ENCODE data around the gene TSPYL4.

TSPYL4 gene

DNA sequence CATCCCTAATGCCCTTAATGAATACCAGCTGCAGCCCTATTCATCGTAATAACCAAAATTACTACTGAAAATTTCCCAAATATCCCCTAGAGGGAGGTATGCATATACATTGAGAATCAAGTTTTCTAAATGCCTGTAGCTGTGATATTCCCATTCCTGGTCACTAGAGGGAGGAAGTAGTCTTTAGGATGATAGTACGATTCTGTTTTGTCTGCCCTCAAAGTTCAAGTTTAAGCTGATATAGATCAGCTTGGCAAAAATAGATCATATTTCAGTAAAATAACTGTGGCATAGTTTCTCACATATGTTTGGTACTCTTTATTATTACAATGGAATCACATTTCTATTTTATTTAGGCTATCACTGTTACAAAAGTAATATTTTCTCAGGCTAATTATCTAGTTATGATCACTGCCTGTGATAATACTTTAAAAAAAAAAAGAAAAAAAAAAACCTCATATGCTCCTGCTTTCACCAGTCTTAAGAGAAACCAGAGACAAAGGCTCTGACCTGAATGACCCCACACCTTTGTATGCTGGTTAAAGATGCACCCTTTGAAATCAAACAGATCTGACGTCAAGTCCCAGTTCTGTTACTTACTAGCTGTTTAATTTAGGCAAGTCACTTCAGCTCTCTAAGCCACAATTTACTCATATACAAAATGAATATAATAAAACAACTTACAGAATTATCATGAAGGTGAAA lies 14.9 kb upstream of the TSPYL4 start:
- peak; percentile 89 for DNase-seq

DNA sequence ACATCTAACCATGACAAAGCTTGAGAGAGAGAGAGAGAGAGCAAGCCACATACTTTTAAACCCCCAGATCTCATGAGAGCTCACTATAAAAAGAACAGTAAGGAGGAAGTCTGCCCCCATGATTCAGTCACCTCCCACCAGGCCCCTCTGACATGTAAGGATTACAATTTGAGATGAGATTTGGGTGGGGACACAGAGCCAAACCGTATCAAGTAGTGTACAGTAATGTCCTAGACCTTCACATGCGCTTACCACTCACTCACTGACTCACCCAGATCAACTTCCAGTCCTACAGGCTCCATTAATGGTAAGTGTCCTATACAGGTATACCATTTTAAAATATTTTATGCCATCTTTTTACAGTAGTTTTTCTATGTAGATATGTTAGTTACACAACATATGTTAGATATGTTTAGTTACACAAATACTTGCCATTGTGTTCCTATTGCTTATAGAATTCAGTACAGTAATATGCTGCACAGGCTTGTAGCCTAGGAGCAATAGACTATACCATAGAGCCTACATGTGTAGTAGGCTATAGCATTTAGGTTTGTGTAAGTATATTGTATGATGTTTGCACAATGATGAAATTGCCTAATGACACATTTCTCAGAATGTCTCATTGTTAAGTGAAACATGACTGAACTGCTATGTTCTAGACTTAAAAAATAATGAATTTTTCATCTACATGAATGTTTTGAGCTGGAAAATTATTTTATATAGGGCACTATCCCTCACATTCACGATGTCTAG lies 14.1 kb upstream of the TSPYL4 start:
- DNase-seq, result peak; percentile 38

DNA sequence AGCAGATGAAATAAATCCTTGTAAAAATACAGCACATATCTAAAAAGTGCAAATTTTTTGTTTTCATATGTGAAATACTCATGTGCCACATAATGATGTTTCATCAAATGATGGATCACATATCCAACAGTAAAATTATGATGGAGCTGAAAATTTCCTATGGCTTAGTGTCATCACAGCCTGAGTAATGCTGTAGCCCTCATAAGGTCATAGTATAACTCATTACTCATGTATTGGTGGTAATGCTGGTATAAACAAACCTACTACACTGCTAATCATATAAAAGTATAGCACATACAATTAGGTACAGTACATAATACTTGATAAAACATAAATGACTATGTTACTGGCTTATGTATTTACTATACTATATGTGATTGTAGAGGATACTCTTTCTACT lies 12.9 kb upstream of the TSPYL4 start:
- peak; percentile 89 for DNase-seq

DNA sequence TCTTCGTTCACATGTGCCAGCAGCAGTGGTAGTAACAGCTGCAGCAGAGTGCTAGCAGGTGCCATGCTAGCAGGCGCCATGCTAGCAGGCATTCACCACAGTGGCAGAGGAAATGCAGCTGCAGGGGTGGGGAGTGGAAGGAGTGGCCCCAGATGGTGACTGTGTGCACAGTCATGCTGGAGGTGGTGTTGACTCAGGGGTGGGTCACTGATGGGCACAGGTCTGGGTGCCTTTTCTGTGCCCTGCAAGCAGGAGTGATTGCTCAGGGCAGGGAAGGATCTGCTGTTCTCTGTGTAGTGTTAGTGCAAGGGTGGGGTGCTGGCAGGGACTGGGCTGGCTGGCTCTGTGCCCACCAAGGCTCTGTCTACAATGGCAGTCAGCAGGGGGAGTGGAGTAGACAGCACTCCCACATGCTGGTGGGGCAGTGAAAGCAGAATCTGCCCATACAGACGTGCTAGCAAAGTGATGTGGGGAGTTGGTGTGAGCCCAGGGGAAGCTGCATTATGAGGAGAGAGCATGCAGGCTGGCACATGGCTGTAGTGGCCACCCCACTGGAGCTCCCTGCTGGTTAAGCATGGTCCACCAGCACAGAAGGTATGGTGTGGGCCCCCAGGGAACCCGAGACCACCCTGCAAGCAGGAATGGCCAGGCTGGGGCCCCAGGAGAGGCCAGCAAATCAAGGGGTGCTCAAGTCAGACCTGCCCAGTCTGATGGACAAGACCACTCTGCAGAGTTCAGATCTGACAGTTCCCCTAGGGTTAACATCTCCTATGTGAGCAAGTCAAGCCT lies 11.4 kb upstream of the TSPYL4 start:
- peak; percentile 51 for DNase-seq

DNA sequence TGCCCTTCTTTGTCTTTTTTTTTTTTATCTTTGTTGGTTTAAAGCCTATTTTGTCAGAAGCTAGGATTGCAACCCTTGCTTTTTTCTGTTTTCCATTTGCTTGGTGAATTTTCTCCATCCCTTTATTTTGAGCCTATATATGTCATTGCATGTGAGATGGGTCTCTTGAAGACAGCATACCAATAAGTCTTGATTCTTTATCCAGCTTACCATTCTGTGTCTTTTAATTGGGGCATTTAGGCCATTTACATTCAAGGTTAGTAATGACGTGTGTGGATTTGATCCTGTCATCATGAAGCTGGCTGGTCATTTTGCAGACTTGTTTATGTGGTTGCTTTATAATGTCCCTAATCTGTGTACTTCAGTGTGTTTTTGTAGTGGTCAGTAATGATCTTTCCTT lies 9.5 kb upstream of the TSPYL4 start:
- no peak for DNase-seq

DNA sequence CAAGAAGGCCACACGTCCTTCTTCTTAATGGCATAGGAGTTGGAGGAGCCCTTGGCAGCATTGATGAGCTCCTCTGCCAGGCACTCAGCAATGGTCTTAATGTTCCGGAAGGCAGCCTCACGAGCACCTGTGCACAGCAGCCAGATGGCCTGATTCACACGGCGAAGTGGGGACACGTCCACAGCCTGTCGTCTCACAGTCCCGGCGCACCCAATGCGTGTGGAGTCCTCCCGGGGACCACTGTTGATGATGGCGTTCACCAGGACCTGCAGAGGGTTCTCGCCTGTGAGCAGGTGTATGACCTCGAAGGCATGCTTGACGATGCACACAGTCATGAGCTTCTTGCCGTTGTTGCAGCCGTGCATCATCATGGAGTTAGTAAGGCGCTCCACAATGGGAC lies 4.6 kb upstream of the TSPYL4 start:
- DNase-seq, result no peak

DNA sequence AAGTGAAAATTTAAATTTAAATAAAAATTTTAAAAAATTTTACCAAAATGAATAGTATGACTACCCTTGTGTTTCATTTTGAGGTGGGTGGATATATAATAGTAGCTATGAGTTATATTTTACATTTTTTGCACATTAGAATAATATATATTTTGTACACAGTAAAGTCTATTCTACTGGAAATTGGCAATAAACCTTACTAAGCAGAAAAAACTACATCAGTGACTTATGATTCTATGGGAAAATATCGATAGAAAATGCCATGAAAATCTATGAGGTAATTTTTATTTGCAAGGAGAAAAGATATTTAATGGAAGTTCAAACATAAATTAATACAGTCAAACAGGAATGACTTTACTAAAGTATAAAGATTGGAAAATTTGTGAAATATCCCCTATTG lies 2.8 kb upstream of the TSPYL4 start:
- DNase-seq, result no peak

DNA sequence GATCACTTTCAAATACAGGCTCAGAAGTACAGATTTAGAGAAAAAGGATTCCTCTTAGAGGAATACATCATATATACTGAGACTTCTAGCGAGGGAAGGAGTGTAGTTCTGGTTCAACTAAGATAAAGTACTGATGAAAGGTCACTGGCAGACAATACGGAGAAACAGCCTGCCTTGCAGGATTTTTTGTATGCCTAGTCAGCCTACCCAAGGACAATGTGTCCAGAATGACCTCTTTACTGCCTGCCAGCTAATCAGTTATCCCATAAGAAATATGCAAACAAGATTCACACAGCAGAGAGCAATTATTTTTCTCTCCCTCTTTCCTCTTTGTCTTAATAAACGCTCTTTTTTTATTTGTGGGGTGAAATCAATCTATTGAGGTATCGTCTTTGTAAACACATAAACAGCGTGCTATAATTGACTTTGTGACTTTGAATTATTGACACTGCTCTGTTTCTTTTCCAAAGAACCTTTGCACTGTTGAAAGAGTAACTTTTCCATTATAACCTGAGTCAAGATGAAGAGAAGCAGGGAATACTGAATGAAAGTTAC lies 1.4 kb upstream of the TSPYL4 start:
- DNase-seq, result no peak

DNA sequence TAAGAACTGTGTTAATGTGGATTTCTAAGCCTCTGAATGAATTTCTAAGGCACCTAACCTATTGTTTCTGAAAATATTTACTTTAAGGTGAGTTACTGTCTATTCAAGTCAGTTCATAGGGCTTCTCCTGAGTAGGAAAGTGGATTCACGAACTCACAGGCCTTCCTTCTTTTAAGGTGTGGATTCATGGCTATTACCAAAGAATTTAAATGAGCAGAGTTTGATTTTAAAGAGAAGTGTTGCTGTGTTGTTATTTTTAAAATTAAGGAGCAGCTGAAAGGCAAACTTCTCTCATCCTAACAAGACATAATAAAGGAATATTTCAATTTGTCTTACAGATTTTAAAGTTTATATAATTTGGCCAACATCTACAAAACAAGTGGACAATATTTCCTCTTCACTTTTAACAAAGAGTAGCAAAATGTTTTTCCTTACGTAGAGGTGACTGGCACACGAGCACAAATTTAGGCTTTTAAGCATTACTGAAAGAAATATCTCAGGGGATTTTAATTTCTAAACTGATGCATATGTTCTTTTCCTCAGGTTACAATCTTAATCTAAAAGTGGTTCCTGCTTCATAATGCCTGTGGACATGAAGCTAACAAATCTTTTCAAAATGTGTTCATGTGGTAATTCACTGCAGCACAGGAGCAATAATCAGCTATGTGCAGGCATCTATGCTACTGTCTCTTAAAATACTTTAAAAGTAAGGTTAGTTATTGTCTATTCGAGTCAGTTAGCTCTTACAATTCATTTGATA lies 602 bp upstream of the TSPYL4 start:
- DNase-seq, result no peak

DNA sequence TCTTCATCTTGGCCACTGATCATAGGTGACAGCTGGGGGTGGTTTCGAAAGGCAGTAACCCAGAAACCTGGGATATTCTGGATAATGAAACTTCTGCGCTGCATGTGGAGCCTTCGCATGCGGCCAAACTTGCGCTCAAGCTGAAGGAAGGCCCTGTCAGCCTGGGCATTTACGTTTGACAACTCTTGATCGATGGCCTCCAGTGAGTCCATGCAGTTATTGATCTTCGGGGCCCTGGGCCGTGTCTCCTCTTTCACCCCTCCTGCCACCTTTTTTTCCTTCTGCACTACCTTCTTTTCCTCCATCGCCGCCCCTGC lies 729 bp downstream of the TSPYL4 start:
- no peak for DNase-seq

DNA sequence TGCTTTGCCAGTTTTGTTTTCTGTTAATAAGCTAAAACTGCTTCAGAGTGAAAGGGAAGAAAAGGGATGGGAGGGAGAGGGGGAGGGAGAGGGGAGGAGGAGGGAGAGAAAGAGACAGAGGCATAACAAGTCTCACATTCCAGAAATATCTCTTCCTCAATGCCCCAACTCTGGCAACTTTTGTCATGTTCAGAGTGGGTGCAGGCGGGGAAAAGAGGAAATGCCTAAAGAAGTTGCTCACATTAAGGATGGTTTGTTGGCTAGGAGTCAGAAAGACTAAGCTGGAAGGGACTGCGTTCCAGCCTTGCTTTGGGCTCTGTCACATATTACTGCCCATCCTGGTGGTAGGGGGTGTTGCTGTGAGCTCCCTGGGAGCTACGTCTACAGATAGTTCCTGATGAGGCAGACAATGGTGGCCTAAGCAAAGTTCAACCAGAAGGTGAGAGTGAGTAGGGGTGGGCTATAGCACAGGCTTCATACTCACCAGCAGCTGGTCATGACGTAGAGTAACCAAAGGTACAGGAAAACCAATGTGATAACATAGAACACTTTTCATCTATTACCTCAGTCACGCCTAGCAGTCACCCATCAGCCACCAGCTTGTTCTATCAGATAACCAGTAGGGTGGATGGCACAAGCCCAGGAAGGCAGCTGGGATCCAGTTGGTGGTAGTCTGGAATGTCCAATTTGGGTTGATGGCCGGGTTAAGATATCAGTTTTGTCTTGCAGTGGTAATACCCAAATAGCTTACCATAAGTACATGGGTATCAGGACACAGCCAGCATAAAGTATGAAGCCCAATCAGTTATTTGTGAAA lies 2.1 kb downstream of the TSPYL4 start:
- peak; percentile 80 for DNase-seq

DNA sequence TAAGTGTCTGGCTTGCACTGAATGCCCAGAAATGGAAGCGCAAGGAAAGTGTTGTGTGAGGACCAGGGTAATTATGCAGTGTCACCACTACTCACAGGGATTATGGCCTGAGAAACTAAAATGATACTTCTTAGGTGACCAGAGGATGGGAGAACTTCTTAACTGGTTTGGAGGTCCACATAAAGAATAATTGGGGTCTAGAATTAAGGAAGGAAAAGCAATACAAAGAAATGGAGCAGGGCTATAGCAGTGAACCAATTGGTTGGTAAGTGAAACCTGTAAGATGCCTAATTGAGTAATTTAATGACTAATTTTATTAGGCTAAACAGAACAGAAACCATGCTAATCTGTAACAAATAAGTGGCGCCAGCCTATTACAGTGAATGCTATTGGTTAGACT lies 5.3 kb downstream of the TSPYL4 start:
- no peak for DNase-seq

DNA sequence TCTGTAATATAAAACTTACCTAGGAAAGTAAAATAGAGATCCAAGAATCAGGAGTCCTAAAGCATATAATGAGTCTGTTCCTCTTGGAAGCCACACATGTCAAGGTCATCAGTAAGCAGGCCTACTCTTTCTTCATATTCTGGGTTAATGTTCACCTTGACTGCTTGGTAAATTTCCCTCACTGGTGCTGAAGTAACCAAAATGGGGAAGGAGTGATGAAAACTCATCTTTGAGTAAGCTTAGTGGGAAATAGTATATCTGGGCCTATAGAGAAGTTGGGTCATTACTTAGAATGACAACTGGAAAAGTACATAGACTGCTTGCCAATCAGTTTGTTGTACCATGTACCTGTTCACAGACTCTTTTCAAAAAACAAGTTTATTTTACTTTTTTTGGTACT lies 6.6 kb downstream of the TSPYL4 start:
- no peak for DNase-seq

DNA sequence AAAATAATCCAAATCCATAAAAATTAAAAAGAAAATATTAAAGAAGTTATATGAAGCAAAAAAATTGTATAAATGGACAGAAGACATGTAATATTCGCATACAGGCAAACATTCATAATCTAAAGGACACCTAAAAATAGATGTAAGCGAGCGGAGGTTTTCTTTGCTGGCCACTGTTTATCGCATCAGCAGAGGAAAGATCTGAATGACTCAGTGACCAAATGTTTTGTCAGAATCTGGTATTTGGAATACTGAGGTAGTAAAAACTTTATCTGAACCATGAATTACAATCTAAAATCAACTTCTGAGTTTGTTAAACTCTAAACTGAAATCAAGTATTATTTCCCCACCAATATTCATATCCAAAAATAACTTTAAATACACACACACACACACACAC lies 7.8 kb downstream of the TSPYL4 start:
- DNase-seq, result peak; percentile 79

DNA sequence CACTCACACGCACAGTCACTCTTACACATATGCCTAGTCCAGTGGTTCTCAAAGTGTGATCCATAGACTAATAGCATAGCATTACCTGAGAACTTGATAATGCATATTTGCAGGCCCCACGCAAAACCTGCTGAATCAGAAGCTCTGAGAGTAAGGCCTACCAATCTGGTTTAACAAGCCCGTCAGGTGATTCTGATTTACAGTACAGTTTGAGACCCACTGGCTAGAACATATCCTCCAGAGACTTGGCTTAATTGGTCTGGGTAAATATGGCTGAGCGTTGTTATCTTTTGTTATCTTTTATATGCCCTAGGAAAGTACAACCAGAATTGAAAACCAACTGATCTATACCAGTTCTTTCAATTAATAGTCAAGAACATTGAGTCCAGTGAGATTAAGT lies 9.6 kb downstream of the TSPYL4 start:
- DNase-seq, result no peak

DNA sequence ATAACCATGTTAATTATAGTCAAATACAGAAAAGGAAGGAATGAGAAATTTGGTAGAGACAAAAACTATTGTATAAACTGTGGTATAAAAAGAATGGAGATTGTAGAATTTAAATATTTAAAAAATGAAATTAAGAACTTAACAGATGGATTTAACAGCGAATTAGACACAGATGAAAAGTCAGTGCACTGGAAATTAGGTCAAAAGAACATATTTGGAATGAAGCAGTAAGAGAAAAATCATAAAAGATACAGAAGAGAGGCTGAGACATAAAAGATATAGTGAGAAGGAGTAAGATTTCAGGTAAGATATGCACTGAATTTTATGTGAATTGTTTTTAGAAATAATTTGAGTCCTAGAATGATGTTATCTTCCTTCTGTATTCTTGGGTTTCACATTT lies 14.0 kb downstream of the TSPYL4 start:
- DNase-seq, result no peak

DNA sequence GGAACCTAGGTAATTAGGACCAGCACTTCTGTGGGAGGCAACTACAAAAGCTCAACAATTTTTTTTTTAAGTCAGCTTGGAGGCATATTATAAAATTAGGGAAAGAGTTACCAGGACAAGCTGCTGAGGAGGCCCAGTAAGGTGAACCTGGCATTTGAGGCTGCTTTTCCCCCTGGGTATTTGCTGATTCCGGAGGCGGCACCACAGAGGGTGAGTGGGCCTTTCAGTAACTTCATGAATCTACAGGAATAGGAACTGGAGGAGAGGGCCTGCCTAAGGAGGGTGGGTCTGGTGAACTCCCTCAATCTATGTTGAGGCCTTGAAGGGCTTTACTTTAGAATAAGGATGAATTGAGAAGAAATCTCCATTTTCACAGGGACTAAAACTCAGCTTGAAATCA lies 14.6 kb downstream of the TSPYL4 start:
- no peak for DNase-seq

DNA sequence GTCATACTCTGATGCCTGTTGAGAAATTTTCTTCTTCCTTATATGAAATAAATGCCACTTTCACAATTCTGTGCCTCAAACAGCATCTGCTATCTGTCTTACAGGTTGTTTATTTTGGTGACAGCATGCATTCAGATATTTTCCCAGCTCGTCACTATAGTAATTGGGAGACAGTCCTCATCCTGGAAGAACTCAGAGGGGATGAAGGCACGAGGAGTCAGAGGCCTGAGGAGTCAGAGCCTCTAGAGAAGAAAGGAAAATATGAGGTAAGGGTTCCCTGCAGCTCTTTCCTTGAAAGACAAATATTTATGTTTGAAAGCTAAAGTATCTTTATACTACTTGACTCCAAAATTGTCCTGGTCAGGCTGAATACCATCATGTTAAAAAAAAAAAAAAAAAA lies 15.8 kb downstream of the TSPYL4 start:
- no peak for DNase-seq

DNA sequence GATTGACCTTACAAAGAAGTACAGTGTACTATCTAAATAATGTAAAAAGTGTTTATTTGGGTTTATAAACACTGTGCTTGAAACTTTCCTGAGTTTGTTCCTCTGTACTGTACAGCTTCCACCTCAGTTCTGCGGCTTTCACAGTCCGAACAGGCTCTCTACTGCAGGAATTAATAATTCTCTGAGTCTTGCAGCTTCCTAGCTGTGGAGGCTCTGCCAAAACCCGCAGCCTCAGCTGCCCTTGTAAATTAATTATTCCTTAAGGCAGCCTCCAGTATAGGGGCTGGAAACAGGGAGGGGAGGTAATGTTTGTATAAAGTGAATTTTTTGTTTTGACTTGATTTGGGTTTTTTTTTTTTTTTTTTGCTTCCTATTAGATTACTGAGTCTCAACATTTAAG lies 19.2 kb downstream of the TSPYL4 start:
- DNase-seq, result no peak

DNA sequence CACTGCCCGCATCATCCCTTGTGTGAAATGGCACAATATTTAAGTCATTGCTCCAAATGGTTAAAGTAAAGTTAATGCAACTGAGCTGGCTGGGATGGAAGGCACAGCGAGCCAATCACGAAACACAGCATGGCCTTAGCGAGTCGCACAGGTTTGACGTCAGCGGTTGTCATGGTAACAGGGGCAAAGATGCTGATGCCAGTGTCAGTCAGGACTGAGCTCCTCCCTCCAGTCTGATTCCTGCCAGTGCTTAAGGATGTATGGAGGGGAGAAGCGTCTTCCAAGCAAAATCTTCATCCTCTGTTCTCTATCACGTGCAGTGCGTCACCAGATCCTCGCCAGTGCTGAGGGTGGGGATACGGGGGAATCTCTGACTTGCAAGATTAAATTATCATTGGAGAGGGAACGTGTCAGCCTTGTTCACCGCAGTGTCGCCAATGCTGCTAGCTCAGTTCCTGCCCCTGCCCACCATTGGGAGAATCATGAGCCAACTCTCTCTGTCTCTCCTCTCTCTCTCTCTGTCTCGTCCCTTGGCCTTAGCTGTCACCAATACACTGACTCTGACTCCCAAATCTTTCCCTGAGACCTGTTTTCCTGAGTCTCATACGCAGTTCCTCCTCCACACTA lies 24.5 kb downstream of the TSPYL4 start:
- DNase-seq, result peak; percentile 96

DNA sequence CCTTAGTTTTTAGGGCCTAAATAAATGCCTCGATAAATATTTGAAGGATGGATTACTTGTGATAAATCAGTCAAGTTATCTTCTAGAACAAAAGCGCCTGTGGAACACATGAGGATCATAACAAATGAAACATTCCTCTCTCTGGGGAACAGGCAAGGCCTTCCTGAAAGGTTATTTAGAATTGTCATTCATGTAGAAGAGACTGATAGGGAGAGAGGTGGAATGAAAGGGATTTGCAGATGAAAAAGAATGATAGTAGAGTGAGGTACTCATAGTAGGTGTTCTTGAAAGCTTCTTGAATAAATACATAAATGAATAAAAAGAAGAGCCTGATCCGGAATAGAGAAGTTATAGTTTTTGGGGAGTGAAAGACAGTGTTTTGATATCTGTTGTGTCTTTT lies 30.5 kb downstream of the TSPYL4 start:
- DNase-seq, result no peak

DNA sequence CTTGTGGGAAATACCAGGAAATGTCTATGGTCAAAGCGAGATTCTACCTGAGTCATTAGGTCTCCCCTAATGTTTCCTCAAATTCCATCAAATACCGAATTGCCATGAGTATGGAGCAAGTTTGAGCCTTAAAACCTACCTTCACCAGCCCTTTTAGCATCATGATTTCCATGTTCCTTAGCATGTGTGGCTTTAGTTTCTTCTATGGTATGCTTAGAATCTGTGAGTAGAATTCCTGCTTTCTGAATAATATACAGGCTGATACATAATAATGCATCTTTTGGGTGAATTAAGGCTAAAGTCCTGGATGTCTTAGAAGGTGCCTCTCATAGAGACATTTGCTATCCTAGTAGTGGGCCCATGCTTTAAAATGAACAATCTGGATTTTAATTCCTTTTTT lies 32.0 kb downstream of the TSPYL4 start:
- DNase-seq, result no peak

Data from HCEC 1CT (cell line).